Transverse colon (tissue), 3 donors: ENCODE results near the gene CNNM2.

ENCODE experiments used
- CTCF ChIP-seq, 5 experiments: fragments of 200-600 bp in 3 of 5; fragments of 450-650 bp in 2 of 5; sonication (generic) in 3 of 5; IDR thresholded peaks; 1 replicate in 2 of 5; 2 replicates in 3 of 5; pipeline ENCODE4 v1.5.1; 2016 to 2017; ENCODE audit warnings: antibody characterized with exemption in 5 of 5, inconsistent platforms in 3 of 5, mild to moderate bottlenecking in 2 of 5, moderate library complexity in 1 of 5
- POLR2A ChIP-seq: fragments of 450-650 bp; IDR thresholded peaks from one replicate; pipeline ENCODE4 v1.6.1; 2016; ENCODE audit warnings: antibody characterized with exemption, mild to moderate bottlenecking, moderate library complexity

- TF ChIP-seq CTCF (IDR thresholded peaks at IDR 0.05) (no peak), POLR2A (no peak)
These were observed 47.3 kb downstream of the CNNM2 start for GRCh38 chr10:102965311-102965851.
